ENCODE results near the gene GRIN3B. TPM values are rescaled to one million over a fixed set of nuclear protein-coding genes. Genes with fewer than 3 reads are reported as not detected.

The GRIN3B gene
- total and polyA plus RNA-seq, 9 of the 15 experiments (the other 6 are each of a cell fraction or from before 2014, with no cell fraction given), result 0.06 to 0.95 (median 0.19) TPM; not detected in 6

- no peak overlapping the region for H3K9ac ChIP-seq (ENCODE audit: insufficient read depth in 1 of 2, low read depth in 2 of 2, low read length in 2 of 2)
- POLR2A ChIA-PET, result no interaction called here
- no peaks in the 10 kb centered on the region for H4K20me1 ChIP-seq (replicated peaks; ENCODE audit: control insufficient read depth, insufficient read depth, low read length)
- FAIRE-seq, result no peak
- H3K4me1 ChIP-seq (replicated peaks in 1 of 2; ENCODE audit: control insufficient read depth in 2 of 2, insufficient read depth in 2 of 2, low read length in 2 of 2), result peaks cover 0 to 42% of the 10 kb centered on the region in 2 experiments; a peak in 2 of 5 replicates
- no TSS peak for BruUV-seq (replicated peaks)
- no peak overlapping the region for H3K4me3 ChIP-seq
- H2AFZ ChIP-seq (ENCODE audit: low read depth, low read length), result no peak overlapping the region
- in situ Hi-C loops (cut with MboI) (no loop called here), intact Hi-C loops (cut with micrococcal nuclease) (no loop called here)
- 98% methylated on average over 6 of the region's 6 CpGs for WGBS (ENCODE audit: insufficient coverage, low coverage, missing lambda C conversion rate)
- H3K27me3 ChIP-seq (ENCODE audit: control insufficient read depth in 2 of 2, insufficient read depth in 2 of 2, low read length in 2 of 2), result no peaks in the 10 kb centered on the region
- H3K27ac ChIP-seq (ENCODE audit: extremely low read depth, low read depth, low read length), result no peak overlapping the region
- TF ChIP-seq RCOR1 (IDR thresholded peaks at IDR 0.05; ENCODE audit: borderline replicate concordance in 1 of 2, low read depth in 2 of 2, low read length in 2 of 2), result 0 out of 4 replicates have a peak, but pooled peaks of 1 of the 2 experiments have one; percentile 34
- TF ChIP-seq ZNF134 (CRISPR knock-in tag; conservative IDR thresholded peaks at IDR 0.05), result no peak
- peak; percentile 99 for TF ChIP-seq RBM25 (IDR thresholded peaks at IDR 0.05; ENCODE audit: low read depth, low read length, severe bottlenecking)
- TF ChIP-seq SMARCA5 (IDR thresholded peaks at IDR 0.05), result 0 out of 2 replicates have a peak, but pooled peaks have one; percentile 47
- TF ChIP-seq ZNF282 (CRISPR knock-in tag; IDR thresholded peaks at IDR 0.05), result no peak
- TF ChIP-seq HDAC1 (IDR thresholded peaks at IDR 0.05), result 0 out of 4 replicates have a peak, but pooled peaks of 1 of the 2 experiments have one; percentile 57
- peak in 1 of 2 experiments; percentile 46; a peak in 1 of 4 replicates for TF ChIP-seq KDM1A (IDR thresholded peaks at IDR 0.05)
- no peak for TF ChIP-seq STAT5A (IDR thresholded peaks at IDR 0.05; ENCODE audit: borderline replicate concordance, low read length)
- TF ChIP-seq BCOR (IDR thresholded peaks at IDR 0.05), result peak; percentile 86
- no peak for DNase-seq (ENCODE audit: extremely low read depth in 1 of 4, low spot score in 3 of 4)
- no peaks in the 10 kb centered on the region for H3K9me1 ChIP-seq (ENCODE audit: control insufficient read depth, insufficient read depth, low read length)
- peaks cover 3% of the 10 kb centered on the region; the same call in 1 of the 3 replicates for H3K79me2 ChIP-seq (ENCODE audit: control insufficient read depth, insufficient read depth, low read length)
- no peak overlapping the region for H3K4me2 ChIP-seq (ENCODE audit: insufficient read depth, low read length)
- no peak for ATAC-seq
- peaks cover 60% of the 10 kb centered on the region for H3K36me3 ChIP-seq (ENCODE audit: control insufficient read depth, insufficient read depth, low read length)
- H3K9me3 ChIP-seq (replicated peaks; ENCODE audit: control insufficient read depth, insufficient read depth, low read depth, low read length), result peaks cover 20% of the 10 kb centered on the region
- CTCF ChIA-PET (ENCODE audit: low intra/inter-chr PET ratio), result interaction anchor here (0.7 kb wide), 1 partner anchor 49 kb away, joined by 5 read pairs; no protein-coding TSS in a partner anchor
These were observed 27.9 kb upstream of the GRIN3B start for GRCh38 chr19:972281-972680.

All from K562 (cell line).